Thoracic aorta endothelial cell (primary cell): ENCODE data around the gene WDR82. TPM values are rescaled to one million over a fixed set of nuclear protein-coding genes. Genes with fewer than 3 reads are reported as not detected.

Source experiments
- small RNA-seq: library from RNA; depleted of rRNA; stranded (forward); fragments of <200 nt; gene quantifications from one replicate; pipeline ENCODE3, GENCODE V24; 2012
- total RNA-seq: library from RNA; depleted of rRNA; stranded (reverse); fragments of >200 nt; gene quantifications from 2 replicates; pipeline ENCODE4 v1.2.3, GENCODE V29; 2012

Gene WDR82, protein sequence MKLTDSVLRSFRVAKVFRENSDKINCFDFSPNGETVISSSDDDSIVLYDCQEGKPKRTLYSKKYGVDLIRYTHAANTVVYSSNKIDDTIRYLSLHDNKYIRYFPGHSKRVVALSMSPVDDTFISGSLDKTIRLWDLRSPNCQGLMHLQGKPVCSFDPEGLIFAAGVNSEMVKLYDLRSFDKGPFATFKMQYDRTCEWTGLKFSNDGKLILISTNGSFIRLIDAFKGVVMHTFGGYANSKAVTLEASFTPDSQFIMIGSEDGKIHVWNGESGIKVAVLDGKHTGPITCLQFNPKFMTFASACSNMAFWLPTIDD
- total RNA-seq: 74.7 and 80.6 TPM in 2 replicates

DNA sequence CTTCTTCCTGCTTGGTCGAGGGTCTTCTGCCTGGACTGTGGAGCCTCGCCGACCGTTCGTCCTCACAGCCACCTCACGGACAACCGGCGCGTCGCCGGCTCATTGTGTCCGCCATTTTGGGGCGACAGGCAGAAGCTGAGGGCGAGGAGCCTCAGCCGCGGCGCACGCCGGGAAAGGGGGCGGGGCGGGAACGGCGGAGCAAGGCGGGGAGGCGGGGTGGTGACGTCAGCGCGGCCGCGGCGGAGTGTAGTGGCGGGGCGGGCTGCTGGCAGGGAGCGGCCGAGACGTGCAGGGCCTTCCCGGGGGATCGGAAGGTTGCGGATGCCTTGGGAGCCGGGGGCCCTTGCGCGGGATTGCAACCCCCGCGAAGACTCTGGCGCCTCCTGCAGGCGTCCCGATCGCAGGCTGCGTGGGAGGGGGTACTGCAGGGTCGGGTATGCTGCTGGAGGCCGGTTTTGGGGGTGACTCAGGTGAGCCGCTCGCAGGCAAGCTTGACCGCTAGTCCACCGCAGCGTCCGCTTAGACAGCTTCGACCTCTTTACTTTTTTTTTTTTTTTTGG lies at the start of gene WDR82:
TSS of gene WDR82 (minus strand) at position 140 of the 560 bp plus-strand sequence. CDS start 288 bp downstream, outside the sequence.

DNA sequence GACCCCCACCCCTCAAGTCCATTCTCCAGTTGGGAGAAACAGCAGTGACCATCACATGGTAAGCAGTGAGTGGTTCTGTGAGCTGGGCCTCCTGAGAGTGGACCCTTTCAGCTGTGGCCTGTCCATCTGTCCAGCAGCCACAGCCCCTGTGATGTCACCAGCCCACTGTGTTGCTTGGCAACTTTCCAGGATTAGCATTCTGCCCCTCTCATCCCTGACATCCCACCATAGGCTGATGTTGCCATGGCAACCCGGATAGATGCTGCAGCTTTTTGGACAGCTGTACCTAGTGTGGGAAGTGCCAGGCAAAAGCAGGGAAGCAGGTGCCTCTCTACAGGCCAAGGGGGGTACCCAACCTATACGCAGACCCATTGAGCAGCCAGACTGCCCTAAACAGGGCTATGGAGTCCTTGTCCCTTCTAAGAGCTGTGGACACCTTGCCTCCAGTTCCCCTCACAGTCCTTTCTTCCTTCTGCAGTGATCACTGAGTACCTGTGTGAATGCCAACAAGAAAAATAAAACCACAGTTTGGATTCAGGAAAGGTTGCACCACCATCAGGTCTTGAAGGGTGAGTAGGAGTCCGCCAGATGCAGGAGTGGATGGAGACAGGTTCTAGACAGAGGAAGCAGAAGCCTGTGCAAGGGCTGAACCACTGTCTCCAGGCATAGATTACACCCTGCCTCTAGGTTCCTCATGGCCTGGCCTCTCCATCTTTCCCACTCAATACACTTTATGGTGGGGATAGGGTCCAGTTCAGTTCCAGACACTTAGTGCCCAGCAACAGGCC lies 37.7 kb upstream of the WDR82 start, which contains the start of gene DNAH1:
TSS of gene DNAH1 (plus strand) at position 343 of the 788 bp plus-strand sequence. CDS start 6,124 bp downstream, outside the sequence.

DNA sequence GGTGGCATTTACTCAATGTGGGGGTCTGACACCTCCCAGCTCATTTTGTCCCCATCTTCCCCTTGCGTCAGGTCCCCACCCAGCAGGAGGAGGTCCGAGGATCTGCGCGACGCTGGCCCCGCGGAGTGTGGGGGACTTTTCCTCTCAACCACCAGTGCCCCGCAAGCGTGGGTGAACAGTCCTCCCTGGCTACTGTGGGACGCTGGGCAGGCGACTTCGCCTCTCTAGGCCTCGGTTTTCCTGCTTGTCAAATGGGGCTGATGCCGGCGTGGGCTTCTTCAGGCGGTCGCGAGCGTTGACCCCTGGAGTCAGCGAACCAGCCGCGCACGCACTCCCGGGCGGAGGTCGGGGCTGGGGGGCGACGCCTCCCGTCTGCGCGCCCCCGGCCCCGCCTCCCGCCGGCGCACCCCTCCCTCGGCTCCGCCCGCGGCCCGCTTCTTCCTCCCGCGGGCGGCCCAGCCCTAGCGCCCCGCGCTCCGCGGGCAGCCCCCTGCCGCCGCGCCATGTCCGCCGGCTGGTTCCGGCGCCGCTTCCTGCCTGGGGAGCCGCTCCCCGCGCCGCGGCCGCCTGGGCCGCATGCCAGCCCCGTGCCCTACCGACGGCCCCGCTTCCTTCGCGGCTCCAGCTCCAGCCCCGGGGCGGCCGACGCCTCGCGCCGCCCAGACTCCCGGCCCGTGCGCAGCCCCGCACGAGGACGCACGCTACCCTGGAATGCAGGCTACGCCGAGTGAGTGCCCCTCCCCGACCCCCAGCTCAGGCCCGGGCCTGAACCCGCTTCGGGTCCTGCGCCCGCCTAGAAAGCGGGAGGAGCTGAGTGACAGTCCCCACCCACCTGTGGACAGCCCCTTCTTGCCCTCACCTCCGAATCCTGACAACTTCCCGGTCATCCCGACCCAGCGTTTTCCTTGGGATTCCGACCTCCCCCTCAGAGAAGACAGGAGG lies 32.9 kb downstream of the WDR82 start, which contains the start of gene PPM1M:
TSS of gene PPM1M (plus strand) at position 438 of the 942 bp plus-strand sequence. CDS start at position 504, 66 bp downstream.

DNA sequence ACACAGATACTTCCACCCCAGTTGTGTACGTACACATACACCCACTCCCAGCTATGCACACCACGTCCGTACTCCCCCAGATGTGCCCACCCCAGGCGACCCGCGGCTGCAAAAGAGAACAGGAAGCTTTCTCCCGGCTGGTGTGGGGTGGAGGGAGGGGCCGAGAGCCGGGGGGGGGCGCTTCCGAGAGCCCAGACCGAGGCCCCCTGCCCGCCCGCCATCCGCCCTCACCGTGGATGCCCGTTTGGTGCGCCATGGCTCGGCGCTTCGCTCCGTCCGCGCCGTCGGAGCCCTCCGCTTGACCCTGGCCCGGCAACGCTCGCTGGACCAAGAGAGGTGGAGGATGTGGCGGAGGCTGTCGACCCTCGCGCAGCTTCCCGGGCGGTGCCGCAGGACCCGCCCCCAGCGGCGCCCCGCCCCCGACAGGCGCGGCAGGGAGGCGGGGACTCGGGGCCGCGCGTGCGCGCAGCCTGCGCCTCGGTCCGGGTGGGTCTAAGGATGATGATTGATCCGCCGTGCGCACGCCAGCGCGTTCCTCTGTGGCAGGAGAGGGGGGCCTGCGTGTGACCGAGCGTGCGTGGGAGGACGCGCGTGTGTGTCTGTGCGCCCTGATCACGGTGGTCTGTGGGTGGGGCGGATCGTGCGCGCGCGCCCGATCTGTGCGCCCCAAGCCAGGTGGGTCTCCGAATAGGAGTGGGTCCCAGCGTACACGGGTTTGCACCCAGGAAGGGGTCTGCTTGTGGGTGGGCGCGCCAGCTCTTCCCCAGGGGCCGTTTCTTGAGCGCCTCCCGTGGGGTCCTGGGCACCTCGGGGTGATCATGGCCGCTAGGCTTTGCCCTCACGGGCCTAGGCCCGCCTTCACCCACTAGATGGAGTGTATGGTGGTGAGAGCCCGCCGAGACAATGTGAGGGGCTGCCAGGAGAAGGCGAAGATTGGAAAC lies 39.4 kb downstream of the WDR82 start, which contains the start of gene TWF2:
TSS of gene TWF2 (minus strand) at position 398 of the 941 bp plus-strand sequence. CDS start at position 256, 142 bp downstream.

DNA sequence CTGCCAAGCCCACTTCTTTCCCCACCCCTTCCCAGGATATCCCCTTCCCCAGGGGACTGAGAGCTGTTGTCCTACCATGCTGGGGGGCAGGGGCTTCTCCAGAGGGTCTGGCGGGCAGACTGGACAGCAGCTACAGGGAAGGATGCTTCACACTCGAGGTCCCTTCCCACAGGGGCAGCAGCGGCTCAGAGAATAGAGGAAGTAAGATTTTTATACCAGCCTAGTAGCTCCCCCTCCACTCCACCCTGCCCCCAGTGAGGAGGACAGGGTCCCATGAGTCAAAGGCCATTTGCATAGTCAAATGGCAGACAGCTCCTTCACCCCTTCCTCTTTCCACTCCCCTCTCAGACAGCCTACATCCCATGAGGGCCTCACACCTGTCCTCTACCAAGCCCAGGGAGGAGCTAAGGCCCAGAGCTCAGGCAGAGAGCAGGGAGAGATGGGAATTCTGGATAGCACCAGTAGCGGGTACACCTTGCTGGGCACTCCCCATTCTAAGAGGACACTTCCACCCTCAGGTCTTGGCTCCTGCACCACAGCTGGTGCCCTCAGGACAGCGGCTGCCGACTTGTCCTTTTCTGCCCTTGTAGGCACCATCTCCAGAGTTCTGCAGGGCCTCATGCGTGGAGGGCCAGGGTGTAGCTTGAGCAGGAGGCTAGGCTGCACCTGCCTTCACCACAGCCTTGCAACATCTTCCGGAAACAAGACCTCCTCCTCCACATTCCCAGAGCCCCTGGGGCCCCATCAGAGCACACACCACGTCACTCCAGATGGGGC lies 52.8 kb downstream of the WDR82 start, which contains the start of gene TLR9:
TSS of gene TLR9 (minus strand) at position 194 of the 777 bp plus-strand sequence. CDS start at position 78, 116 bp downstream.

Small RNAs within 50 kb of the gene (small RNA-seq; reads per million reads assigned to genes)
- not detected for gene MIR135A1
- 1,235 reads per million, percentile 100 among the genes with 10 or more reads in this experiment for gene MIRLET7G

Other genes starting within 250 kb of the WDR82 start
- gene DUSP7, start 222.1 kb downstream of the WDR82 start, total RNA-seq: 16.9 and 23.2 TPM in 2 replicates
- gene POC1A, start 124.2 kb downstream of the WDR82 start, total RNA-seq: 8.0 and 12.6 TPM in 2 replicates
- 57.6 and 71.7 TPM in 2 replicates for gene ALAS1, start 80.5 kb downstream of the WDR82 start, total RNA-seq
- gene TLR9, start 53.0 kb downstream of the WDR82 start, total RNA-seq: under 0.01 TPM in 1 of 2 replicates, not detected in the other
- gene TWF2, start 39.5 kb downstream of the WDR82 start, total RNA-seq: 124 and 136 TPM in 2 replicates
- gene PPM1M, start 32.9 kb downstream of the WDR82 start, total RNA-seq: 11.3 and 12.0 TPM in 2 replicates
- 16.4 TPM in 2 replicates for gene GLYCTK, start 9.2 kb upstream of the WDR82 start, total RNA-seq
- 2.7 and 2.9 TPM in 2 replicates for gene DNAH1, start 37.7 kb upstream of the WDR82 start, total RNA-seq
- 51.5 and 65.0 TPM in 2 replicates for gene BAP1, start 131.4 kb upstream of the WDR82 start, total RNA-seq
- 6.9 and 7.0 TPM in 2 replicates for gene PHF7, start 132.0 kb upstream of the WDR82 start, total RNA-seq
- 4.0 and 9.8 TPM in 2 replicates for gene SEMA3G, start 166.5 kb upstream of the WDR82 start, total RNA-seq
- gene TNNC1, start 175.4 kb upstream of the WDR82 start, total RNA-seq: 0.27 TPM in 1 of 2 replicates, not detected in the other
- gene NISCH, start 177.0 kb upstream of the WDR82 start, total RNA-seq: 82.6 and 92.1 TPM in 2 replicates
- 213 and 215 TPM in 2 replicates for gene STAB1, start 216.7 kb upstream of the WDR82 start, total RNA-seq